HG02798 (cell line): ENCODE measurements around the gene ALPP.
"Not testable (repeated sequence)": the region's sequence is repeated elsewhere in the genome, so short reads cannot be mapped to it uniquely, and the experiment has no call there.

ENCODE experiments used
- ATAC-seq: cut with Tn5 transposase; IDR thresholded peaks from one replicate; pipeline ENCODE4 v1.9.1; 2021; ENCODE audit warnings: mild to moderate bottlenecking; ENCODE audit not compliant: unreplicated experiment, poor library complexity

Gene ALPP

DNA sequence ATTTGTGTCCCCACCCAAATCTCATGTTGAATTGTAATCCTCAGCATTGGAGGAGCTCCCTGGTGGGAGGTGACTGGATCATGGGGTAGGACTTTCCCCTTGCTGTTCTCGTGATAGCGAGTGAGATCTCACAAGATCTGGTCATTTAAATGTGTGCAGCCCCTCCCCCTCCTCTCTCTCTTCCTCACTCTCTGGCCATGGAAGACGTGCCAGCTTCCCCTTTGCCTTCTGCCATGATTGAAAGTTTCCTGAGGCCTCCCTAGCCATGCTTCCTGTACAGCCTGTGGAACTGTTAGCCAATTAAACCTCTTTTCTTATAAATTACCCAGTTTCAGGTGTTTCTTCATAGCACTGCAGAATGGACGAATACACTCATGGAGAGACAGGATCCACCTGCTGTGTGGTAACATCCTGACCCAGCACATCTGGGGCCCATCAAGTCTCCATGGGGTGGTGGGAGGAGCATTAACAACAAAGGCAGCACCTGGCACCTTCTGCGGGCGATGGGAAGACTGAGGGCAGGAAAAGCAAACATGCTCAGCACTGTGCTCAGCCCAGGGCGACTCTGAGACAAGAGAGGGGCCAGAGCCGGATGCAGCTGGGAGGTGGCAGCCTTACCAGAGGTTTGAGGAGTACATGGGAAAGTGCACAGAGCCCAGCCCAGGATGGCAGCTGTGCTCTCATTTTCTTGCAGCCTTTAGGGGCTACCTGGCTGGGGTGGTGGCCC, 16.2 kb upstream of the ALPP start:
- no peak for ATAC-seq

DNA sequence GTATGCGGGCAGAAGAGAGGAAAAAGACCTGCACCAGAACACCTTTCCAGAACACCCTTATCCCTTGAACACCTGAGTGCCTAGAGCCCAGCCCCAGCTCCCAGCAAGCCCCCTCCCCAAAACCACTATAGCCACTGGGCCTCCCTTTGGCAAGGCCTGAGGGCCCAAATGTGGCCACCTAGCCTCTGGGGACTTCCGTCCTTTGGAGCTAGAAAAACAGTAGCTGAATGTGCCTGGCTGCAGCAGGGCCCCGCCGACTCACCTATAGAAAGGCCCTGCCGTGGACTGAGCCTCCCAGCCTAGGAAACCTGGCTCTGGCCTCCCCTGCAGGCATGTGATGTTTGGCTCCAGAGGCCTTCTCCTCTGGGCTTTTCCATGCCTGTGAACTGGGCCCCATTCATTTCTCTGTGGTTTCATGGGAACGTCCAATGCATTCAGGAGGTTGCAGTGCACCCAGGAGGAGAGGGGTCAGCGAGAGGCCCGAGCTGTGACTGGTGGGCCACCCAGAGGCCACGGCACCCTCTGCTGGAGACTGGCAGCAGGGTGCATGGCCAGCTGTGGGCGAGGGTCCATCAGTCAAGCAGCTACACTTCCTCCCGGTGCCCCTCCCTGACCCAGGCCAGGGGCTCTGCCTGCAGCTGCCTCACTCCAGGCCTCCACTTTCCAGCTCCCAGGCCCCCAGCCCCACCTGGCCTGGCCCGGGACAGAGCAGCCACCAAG, 15.3 kb upstream of the ALPP start:
- not testable (repeated sequence) for ATAC-seq

DNA sequence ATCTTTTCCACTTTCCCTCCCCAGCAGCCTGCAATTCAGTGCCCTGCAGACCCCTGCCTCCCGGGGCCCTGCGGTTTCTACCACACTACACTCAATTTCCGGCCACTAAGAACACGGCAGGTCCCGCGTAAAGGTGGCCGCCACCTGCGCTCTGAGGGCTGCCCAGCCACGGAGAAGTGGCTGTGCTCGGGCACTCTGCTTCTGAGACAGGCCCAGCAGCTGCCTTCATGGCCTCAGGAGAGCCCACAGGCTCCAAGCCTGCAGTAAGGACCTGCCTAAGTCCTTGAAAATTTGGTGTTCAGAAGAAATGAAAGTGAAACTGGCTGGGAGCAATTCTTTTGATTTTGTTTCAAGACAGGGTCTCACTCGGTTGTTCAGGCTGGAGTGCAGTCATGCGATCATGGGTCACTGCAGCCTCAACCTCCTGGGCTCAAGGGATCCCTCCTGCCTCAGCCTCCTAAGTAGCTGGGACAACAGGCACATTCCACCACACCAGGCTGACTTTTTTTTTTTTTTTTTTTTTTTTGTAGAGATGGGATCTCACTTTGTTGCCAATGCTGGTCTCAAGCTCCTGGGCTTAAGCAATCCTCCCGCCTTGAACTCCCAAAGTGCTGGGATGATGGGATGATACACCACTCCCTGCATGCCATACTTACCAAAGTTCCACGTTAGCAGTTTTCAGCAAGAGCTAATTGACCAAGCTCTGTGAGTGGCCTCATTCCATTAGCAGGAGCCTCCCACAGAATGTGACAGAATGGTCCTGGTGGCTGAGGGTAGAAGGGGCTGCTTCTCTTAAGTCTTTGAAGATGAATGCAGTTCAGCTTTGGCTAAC, 14.6 kb upstream of the ALPP start:
- ATAC-seq: no peak

DNA sequence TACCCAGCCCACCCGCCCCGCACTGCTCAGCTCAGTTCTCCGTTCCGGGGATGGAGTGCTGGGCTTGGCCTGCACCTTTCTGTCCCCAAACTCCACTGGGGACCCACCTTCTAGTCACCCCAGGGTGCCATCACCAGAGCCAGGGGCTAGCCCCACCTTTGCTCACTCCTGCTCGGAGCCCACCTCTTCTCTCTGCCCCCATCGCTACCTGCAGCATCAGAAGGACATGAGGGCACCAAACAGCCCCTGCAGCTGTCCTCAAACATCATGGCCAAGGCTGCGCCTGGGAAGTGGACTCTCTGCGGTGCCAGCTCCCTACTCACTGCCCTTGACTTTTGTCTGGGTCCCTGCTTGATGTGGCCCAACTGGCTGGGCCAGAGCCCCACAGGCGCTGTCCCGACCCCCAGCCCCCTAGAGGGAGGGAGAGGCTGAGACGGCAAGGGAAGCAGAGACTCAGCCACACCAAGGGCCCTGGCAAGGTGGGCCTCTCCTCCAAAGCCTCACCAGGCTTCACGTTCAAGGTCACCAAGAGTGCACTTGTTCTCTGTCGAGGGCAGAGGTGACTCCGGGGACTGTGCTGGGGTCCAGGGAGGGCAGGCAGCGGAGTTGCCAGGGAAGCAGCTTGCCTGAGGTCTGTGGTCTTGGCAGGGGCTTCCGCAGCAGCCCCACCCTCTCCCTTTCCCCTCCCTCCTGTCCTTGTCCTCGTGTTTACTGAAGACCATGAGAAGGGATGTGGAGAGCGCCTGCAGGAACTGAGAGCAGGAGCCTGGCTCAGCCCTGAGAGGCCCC, 13.6 kb upstream of the ALPP start:
- not testable (repeated sequence) for ATAC-seq

DNA sequence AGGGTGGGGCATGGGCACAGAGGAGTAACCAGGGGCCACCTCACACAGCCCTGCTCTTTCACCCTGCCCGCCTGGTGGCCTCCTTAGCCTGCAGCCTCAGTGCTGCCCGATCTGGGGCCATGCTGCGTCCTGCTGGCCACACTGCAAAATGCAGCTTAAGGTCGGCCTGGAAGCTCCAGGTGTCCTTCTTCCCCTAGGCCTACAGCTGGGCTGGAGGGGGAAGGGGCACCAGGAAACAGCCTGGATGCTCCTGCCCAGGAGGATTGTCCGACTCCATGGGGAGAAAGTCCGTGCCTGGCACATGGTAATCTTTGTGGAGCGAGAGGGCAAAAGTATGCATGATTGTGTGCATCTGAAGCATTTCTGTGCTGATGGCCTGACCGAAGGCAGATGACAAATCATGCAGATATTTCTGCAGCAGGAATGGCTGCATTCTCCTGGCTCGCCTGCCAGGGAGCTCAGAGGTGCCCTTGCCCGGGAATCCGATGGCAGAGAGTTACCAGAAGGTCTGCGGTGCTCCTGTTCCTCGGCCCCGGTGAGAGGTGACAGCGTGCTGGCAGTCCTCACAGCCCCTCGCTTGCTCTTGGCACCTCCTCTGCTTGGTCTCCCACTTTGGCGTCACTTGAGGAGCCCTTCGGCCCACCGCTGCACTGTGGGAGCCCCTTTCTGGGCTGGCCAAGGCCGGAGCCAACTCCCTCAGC, 12.8 kb upstream of the ALPP start:
- ATAC-seq: peak; percentile 35

DNA sequence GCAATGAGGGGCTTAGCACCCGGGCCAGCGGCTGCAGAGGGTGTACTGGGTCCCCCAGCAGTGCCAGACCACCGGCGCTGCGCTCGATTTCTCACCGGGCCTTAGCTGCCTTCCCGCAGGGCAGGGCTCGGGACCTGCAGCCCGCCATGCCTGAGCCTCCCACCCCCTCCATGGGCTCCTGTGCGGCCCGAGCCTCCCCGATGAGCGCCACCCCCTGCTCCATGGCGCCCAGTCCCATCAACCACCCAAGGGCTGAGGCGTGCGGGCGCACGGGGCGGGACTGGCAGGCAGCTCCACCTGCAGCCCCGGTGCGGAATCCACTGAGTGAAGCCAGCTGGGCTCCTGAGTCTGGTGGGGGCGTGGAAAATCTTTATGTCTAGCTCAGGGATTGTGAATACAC, 12.1 kb upstream of the ALPP start:
- not testable (repeated sequence) for ATAC-seq

DNA sequence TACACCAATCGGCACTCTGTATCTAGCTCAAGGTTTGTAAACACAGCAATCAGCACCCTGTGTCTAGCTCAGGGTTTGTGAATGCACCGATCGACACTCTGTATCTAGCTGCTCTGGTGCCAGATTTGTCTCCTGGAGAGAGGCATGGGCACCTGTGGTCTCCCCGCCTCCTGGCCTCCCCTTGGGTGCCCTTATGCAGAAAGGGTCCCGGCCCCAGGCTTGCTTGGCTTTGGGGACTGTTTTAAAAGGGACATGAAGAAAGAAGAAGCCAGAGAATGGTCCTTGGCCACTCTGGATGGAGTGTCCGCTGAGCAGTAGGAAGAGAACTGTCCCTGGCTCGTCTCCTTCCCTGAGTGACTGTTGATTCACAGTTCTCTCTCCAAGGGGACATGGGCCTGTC, 11.5 kb upstream of the ALPP start:
- ATAC-seq: no peak

DNA sequence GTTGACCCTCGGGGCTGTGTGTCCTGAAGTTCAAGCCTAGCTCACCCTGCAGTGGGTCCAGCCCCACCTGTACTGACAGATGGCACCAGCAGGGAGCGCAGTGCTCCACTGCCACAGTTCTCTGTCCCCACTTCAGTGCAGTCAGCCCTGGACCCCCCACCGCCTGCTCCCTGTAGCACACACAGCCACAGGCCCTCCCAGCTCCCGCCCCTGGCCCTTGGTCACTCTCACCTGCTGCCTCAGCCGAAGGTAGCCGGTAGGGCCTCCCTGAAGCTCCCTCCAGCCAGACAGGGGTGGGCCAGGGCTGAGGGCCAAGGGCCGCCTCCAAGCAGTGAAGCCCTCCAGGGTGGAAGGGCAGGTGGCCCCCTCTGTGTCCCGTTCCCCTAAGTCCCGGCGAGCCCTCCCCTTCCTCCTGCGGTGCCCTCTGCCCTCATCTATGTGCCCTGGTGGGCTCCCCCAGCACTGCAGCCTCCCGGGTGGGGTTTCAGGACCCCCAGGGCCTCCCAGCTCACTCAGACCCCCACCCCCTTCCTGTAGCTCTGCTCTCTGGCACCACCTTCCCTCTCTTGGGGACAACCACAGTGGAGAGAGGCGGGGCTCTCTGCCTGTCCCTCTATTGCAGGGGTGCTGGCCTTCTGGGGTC, 10.8 kb upstream of the ALPP start:
- ATAC-seq: no peak

DNA sequence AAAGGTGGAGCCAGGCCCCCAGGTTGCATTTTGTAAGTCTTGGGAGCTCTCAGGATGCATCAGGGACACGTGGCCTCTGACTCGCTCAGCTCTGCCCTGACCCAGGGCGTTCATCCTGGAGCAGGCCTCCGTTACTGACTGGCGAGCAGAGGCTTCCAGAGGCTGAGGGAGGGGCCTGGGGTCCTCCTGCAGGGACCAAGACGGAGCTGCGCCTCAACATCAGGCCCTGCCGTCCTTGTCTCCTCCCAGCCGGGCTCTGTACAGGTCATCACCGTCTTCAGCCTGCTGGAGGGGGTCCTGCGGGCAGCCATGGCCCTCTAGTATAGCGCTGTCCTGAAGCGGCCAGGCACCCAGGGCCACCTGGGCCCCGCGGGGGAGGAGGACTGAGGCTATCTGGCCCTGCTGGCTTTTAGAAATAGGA, 10.2 kb upstream of the ALPP start:
- ATAC-seq: no peak

DNA sequence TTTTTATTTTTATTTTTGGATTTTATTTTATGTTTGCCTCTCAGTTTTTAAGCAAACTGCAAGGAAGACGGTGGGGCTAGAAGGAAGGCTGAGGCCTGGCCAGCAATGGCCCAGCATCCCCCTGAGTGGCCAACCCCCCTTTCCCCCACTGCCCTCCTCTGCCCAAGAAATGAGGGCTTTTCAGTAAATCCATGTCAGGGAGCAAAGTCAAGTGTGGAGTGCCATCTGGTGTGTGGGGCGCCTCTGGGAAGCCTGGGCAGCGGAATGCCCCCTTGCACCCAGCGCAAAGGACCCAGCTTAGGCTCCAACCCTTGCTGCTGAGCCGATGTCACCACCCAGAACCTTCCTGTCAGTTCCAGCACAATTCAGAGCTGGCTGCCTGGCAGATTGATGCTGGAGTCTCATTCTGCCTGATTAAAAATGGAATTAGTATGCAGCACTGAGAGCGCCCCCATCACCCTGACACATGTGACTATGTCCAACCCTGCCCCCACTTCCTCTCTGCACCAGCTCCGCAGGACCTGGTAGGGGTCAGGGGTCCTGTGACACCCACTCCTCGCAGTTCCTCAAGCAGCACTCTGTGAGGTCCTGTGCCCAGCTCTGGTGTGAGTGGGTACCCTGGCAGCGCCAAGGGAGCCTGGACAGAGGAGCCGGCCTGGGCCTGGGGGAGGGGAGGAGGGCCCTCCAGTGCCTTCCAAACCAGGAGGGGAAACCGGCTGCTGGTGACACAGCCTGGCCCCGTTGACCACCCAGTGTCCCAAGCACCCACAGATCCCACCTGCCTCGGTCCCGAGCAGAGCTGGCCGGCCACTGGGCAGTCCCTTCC, 9.2 kb upstream of the ALPP start:
- no peak for ATAC-seq

DNA sequence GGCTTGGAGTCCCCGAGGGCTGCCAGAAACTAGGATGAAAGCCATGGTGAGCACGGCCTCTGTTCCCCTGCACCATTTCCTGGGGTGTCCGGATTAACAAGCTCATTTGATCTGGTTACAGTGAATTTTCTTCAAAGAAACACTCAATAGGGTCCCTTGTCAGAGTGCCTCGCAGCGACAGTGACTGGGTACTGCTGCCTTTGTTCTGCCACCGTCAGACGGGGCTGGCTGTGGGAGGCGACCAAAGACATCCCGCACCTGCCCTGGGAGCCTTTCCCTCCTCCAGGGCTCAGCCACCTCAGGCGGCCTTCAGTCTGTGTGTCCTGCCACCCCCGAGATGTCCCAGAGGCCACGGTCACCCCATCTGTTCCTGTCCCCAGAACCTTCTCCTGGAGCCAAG, 8.5 kb upstream of the ALPP start:
- not testable (repeated sequence) for ATAC-seq

DNA sequence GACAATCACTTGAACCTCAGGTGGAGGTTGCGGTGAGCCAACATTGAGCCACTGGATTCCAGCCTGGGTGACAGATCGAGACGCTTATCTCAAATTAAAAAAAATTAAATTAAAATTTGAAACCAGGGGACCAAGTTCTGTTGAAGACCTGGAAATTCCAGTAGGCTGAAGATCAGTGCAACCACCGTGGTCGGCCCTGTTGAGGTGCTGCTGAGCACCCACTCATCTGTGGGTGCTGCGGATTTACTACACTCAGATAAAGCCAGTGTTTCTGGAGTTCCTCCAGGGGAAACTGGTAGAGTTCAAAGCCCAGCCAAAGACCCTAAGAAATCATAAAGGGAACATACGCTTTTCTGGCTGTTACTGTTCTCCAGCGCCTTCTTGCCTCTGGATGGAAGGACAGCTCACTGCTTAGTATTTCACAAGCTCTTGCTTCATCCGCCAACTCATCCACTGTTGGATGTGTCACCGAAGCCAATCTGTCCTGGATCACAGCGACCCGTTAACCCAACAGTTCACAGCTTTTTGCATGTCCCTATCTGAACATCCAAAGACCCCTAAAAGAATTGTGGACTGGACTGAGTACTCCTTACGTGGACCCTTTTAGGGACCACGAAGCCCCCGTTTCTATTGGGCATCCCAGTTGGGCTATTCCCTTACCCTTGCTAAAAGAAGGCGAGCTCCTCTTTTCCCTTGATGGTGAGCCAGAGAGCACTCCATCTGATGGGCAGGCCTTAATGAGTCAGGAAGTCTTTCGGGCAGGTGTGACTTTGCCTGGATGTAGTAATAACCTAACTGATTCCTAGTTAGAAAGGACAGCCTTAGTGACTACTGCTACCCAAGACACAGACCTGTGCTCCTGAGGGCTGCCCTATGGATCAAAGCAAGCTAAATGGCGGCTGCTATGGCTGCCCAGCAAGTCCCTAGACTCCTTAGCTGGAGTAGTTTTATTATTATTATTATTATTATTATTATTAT, 6.0 kb upstream of the ALPP start:
- ATAC-seq: no peak

DNA sequence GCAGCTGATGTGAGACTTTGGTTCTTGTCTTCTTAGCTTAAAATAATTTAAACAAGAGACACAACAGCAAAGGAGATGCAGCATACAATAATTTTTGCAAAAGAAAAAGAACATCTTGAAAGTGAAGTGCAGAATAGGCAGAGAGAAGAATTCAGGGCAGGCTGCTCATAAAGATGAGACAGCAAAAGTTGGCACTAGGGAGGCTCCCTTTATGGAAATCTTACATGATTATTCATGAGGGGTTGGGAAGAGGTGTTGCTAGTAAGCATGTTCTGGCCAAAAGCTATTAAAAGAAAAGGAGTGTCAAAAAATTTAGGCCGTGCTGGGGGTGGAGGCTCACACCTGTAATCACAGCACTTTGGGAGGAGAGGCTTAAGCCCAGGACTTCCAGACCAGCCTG, 4.2 kb upstream of the ALPP start:
- ATAC-seq: no peak

DNA sequence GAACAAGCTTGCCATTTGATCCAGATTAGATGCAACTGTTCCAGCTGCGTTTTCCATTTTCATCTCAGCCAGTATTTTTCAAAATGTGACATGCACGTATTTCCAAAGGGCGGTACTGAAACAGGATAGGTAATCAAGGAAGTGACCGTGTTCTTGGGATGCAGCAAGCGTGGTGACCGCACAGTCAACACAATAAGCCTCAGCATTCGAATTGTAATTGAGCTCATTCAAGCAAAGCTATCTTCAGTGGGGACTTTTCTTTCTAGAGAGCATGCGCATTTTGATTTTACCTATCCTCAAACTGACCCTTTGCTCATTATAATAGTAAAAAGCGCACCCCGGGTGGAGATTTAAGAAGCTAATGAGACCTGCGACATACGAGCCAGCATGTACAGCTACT, 3.4 kb upstream of the ALPP start:
- no peak for ATAC-seq

DNA sequence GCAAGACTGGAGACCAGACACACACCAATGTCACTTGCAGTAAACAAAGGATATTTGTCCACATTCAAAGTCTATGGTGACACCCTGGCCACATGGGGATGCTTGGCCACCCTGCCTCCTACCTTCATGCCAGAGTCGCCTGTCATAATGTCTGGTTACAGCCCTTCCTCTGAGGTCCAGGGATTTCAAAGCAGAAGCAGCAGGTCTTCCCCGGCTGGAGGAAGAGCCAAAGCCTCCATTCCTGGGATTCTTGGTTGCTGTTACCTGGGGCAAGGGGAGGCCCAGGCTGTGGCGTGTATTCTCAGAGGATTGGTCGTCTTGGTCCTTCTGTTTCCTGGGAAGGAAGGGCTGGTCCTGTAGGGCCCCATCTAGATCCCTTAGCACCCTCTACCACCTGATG, 2.3 kb upstream of the ALPP start:
- no peak for ATAC-seq

DNA sequence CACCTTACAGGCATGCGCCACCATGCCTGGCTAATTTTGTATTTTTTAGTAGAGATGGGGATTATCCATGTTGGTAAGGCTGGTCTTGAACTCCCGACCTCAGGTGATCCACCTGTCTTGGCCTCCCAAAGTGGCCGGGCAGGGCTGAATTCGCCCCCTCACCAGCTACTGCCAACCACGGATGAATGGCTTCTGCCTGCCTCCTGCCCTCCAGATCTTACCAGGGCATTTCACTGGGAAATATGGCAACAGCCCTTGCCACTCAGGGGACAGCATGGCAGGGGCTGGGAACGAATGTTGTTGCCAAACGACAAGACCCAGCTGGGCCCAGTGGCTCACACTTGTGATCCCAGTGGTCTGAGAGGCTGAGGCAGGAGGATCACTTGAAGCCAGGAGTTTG, 1.8 kb upstream of the ALPP start:
- no peak for ATAC-seq

DNA sequence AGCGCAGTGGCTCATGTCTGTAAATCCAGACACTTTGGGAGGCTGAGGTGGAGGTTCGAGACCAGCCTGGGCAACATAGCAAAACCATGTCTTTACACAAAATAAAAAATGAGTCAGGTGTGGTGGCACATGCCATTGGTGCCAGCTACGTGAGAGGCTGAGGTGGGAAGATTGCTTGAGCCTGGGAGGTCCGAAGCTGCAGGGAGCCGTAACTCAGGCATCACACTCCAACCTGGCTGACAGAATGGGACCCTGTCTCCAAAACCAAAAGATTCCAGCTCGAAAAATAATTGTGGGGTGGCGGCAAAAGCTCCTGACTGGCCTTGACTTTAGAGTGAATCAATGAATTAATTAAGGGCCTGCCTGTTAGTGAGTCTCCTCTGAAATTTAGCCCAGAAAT, 1.2 kb upstream of the ALPP start:
- ATAC-seq: no peak
